GM10266 (cell line): Measurements from ENCODE around the gene LYST.
A peak's percentile ranks its signal among the peaks of the same experiment; 100 is the strongest.

Experiments used
- DNase-seq: peaks from one replicate; pipeline ENCODE4 v3.0.0; 2012; ENCODE audit errors: extremely low spot score
- TF ChIP-seq, protein P1 (sequence below): IDR thresholded peaks from 2 replicates; pipeline ENCODE4 v1.5.1; 2012; ENCODE audit warnings: mild to moderate bottlenecking, low read depth; ENCODE audit not compliant: control insufficient read depth, insufficient read depth; ENCODE audit errors: missing control alignments

LYST gene

DNA sequence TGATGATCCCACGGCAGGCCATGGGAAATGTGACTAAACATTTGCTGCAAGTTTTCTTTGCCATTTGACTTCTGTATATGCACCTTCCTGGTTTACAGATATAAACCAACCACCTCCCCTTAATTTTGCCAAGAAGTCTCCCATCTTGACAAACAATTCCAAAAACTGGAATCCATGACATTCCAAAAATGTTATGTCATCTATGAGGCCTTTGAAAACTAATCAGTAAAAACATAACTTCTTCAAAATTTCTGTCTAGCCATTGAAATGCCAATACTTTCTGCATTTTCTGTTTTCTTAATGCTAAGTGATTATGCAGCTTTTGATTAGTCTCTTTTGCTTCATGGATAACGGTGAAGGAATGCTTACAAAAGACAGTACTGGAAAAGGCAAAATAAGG, 84.1 kb downstream of the LYST start:
- TF ChIP-seq, protein P1, sequence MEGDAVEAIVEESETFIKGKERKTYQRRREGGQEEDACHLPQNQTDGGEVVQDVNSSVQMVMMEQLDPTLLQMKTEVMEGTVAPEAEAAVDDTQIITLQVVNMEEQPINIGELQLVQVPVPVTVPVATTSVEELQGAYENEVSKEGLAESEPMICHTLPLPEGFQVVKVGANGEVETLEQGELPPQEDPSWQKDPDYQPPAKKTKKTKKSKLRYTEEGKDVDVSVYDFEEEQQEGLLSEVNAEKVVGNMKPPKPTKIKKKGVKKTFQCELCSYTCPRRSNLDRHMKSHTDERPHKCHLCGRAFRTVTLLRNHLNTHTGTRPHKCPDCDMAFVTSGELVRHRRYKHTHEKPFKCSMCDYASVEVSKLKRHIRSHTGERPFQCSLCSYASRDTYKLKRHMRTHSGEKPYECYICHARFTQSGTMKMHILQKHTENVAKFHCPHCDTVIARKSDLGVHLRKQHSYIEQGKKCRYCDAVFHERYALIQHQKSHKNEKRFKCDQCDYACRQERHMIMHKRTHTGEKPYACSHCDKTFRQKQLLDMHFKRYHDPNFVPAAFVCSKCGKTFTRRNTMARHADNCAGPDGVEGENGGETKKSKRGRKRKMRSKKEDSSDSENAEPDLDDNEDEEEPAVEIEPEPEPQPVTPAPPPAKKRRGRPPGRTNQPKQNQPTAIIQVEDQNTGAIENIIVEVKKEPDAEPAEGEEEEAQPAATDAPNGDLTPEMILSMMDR: no peak
- DNase-seq: no peak

DNA sequence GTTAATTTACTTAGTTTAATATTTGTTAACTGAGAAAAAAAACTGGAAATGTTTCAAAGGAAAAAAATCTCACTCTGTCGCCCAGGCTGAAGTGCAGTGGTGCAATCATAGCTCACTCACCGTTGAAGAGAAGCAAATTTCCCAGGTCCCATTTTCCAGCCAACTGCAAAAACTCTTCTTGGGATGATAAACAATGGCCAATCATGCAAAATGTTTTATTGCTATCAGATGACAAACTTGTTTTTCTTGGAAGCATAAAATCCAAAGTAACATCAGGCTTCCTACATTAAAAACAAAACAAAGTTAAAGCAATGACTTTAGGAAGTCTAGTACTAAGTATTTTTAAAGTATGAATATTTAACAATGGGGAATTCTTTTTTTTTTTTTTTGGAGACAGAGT, 84.9 kb downstream of the LYST start:
- no peak for DNase-seq
- TF ChIP-seq, protein P1: no peak

DNA sequence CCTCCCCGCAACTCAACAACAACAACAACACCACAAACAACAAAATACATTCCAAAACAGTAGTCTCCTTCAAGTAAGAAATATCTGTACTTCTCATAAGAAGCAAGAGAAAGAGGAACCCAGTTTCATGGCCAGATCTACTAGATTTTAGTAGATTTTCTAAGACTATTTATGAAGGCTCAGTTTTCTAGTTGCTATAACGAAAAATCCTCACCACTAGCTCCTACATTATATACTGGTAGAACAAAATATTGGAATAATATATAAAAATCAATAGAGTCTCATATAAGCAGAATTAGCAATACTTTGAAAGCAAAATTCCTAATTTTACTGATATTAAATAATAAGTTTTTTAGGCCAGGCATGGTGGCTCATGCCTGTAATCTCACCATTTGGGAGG, 86.9 kb downstream of the LYST start:
- TF ChIP-seq, protein P1: no peak
- no peak for DNase-seq

DNA sequence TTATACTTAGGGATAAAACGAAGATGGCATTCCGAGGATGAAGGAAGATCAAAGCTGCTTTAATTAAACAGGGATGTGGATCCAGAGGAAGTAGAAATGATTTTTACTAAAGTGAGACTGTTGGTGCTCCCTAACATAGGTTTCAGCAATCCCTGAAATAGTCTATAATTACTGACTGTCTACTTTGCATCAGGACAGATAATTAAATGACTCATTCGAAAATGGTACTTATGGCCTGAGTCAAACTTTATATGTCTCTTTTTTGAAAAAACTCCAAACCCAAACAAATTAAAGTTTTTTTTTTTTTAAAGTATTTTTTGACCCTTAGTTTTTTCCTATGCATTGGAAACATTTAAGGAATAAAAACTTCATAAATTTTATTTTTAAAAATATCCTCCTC, 90.3 kb downstream of the LYST start:
- TF ChIP-seq, protein P1: no peak
- DNase-seq: no peak

DNA sequence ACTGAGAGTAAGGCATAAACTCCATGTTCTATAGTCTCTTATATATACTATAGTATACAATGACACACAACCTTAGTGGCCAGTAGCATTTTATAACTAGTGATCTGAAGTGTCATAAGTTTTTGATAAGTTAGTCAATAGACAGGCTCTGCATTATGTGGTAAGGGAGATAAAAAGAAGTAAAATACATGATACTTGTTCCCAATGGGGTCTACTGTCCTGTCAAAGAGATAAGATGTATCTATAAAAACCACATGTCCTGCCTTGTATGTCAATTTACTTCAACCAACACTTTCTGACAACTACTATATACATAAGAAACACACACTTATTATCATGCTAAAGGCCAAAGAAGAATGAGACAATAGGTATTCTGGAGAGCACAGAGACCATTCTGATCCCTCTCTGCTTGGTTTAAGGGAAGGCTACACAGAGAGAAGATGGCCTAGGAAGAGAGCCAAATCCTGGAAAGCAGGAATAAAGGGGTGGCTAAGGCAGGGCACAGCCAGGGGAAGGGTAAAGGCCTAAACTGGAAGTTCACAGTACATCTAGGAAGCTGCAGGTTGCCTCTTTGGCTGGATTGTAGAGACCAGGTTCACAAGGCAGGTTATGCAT, 91.4 kb downstream of the LYST start:
- TF ChIP-seq, protein P1: no peak
- no peak for DNase-seq

DNA sequence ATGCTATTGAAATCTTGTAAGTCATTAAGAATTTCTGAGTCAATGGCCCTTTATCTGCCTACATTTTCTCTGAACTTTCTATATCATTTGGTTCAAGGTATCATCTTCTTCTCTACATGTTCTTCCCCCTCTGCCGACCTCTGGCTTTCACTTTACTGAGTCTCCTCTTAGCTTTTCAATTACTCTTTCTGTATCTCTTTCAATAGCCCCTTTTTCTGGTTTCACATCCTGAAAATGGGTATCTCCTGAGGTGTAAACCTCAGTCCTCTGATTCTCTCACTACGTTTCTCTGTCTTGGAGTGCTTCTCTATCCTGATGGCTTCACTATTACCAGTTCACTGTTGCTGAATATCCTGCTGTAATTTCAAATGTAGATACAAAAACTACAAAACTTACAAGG, 98.9 kb downstream of the LYST start:
- peak; percentile 31 for DNase-seq
- TF ChIP-seq, protein P1: no peak

DNA sequence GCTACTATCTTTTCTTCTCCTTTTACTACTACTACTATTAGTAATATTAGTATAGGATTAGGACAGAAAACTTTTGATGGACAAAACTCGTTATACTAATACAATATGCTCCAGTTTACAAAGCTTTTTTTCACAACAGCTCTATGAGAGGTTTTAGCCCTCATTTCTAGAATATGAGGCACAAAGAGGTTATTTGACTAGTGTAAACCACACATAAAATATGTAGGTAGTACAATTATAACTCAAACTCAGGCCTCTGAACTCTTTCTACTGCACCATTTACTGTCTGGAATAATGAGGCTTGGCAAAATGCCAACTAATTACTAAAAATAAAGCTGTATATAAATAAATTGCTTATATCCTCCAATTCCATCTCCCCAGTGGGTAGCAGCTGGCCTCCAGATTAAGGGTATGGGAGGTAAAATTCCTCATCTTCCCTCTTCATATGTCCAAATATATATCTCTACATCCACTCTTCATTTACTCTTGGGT, 99.9 kb downstream of the LYST start:
- TF ChIP-seq, protein P1: no peak
- DNase-seq: no peak
